IMR-90 (cell line): Measurements from ENCODE around the gene CERS6.

Experiments used
- CEBPB ChIP-seq: IDR thresholded peaks from 2 replicates; pipeline ENCODE4 v1.6.1; 2012; ENCODE audit warnings: low read depth, low read length, improper control_type of control experiment
- CTCF ChIP-seq: conservative IDR thresholded peaks from 2 replicates; pipeline ENCODE4 v1.5.1; 2012; ENCODE audit warnings: mild to moderate bottlenecking, low read depth, low read length, improper control_type of control experiment
- ELK1 ChIP-seq: fragments of 150-350 bp; IDR thresholded peaks from 2 replicates; pipeline ENCODE4 v1.6.1; 2016; ENCODE audit warnings: low read depth, mild to moderate bottlenecking, low read length, moderate library complexity, borderline replicate concordance
- MAFK ChIP-seq: IDR thresholded peaks from 2 replicates; pipeline ENCODE4 v1.6.1; 2012; ENCODE audit warnings: low read depth, low read length, improper control_type of control experiment
- POLR2A ChIP-seq: IDR thresholded peaks from 2 replicates; pipeline ENCODE4 v1.6.1; 2012; ENCODE audit warnings: mild to moderate bottlenecking, low read depth, low read length
- RAD21 ChIP-seq: IDR thresholded peaks from 2 replicates; pipeline ENCODE4 v1.6.1; 2012; ENCODE audit warnings: low read length, improper control_type of control experiment
- RFX5 ChIP-seq: IDR thresholded peaks from 2 replicates; pipeline ENCODE4 v1.8.0; 2012; ENCODE audit warnings: low read depth, mild to moderate bottlenecking, low read length, moderate library complexity
- SMC3 ChIP-seq: fragments of 150-350 bp; IDR thresholded peaks from 2 replicates; pipeline ENCODE4 v1.6.1; 2016; ENCODE audit warnings: low read depth, mild to moderate bottlenecking, antibody characterized with exemption, low read length, moderate library complexity
- USF2 ChIP-seq: fragments of 150-350 bp; IDR thresholded peaks from 2 replicates; pipeline ENCODE4 v1.6.1; 2017; ENCODE audit warnings: mild to moderate bottlenecking, antibody characterized with exemption, low read length, low read depth

- TF ChIP-seq SMC3, result no peak
- TF ChIP-seq CTCF, result no peak
- TF ChIP-seq RAD21, result no peak
- no peak for TF ChIP-seq POLR2A
- no peak for TF ChIP-seq MAFK
- TF ChIP-seq CEBPB, result no peak
- no peak for TF ChIP-seq RFX5
- TF ChIP-seq ELK1, result no peak
- TF ChIP-seq USF2, result no peak
These were observed 35.0 kb downstream of the CERS6 start for GRCh38 chr2:168490946-168491605.
